Right lobe of liver (tissue), 4 donors: ENCODE data around the gene B4GALT5.

Experiments
- CTCF ChIP-seq, 4 donors: fragments of 200-600 bp in 3 of 4; fragments of 450-650 bp in 1 of 4; IDR thresholded peaks; one replicate each; pipeline versions ENCODE4 v1.5.1 to v1.8.0; 2016 to 2022; ENCODE audit warnings: antibody characterized with exemption in 4 of 4, mild to moderate bottlenecking in 2 of 4
- POLR2A ChIP-seq: fragments of 450-650 bp; IDR thresholded peaks from one replicate; pipeline ENCODE4 v1.6.1; 2017; ENCODE audit warnings: antibody characterized with exemption, mild to moderate bottlenecking
- donor health status: DM: no; HTN: no; CAD: no.
- donor health status: DM: no; HTN: no; CAD: no.
- donor health status: DM: no; HTN: yes; CAD: no.

DNA sequence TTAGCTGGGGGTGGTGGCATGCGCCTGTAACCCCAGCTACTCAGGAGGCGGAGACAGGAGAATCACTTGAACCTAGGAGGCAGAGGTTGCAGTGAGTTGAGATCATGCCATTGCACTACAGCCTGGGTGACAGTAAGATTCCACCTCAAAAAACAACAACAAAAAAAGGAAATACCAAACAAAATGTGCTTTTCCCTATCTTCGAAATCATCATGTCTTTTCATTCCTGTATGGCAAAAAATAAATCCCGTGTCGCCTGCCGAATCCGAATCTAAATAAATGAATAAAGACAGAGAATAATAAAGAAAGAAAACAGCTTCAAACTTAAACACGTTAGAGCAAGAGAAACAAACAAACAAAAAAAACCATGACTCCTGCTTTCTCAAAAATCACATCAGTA lies 11.8 kb downstream of the B4GALT5 start:
- TF ChIP-seq POLR2A (no peak), CTCF (IDR thresholded peaks at IDR 0.05) (no peak)
